Small intestine (tissue), 7 donors: ENCODE results near the gene ENTPD5. TPM values are rescaled to one million over a fixed set of nuclear protein-coding genes. Genes with fewer than 3 reads are reported as not detected.
"Not testable (repeated sequence)": the region's sequence is repeated elsewhere in the genome, so short reads cannot be mapped to it uniquely, and the experiment has no call there.

Source experiments
- DNase-seq, 2 donors: peaks; one replicate each; pipeline versions ENCODE4 v3.0.0 to v3.0.0-alpha.2; 2013
- FAIRE-seq: peaks from 2 replicates; lab custom pipeline; 2012; peaks lifted over from hg19 to GRCh38; lab: Jason Lieb, UNC
- H3K27ac ChIP-seq, 3 donors: one replicate each; pipeline ENCODE4 v1.5.1; 2013; ENCODE audit warnings: low read length in 2 of 3, mild to moderate bottlenecking in 2 of 3, control low read depth in 1 of 3, inconsistent platforms in 1 of 3, low read depth in 1 of 3, moderate library complexity in 1 of 3
- H3K27me3 ChIP-seq, 3 donors: one replicate each; pipeline ENCODE4 v1.6.1; 2013; ENCODE audit warnings: low read length in 3 of 3, inconsistent platforms in 1 of 3; ENCODE audit not compliant: control insufficient read depth in 3 of 3, insufficient read depth in 3 of 3
- H3K36me3 ChIP-seq, 3 donors: one replicate each; pipeline ENCODE4 v1.6.1; 2013; ENCODE audit warnings: low read length in 3 of 3, inconsistent platforms in 1 of 3, low read depth in 1 of 3, mild to moderate bottlenecking in 1 of 3, moderate library complexity in 1 of 3; ENCODE audit not compliant: control insufficient read depth in 3 of 3, insufficient read depth in 2 of 3
- H3K4me1 ChIP-seq, 3 donors: one replicate each; pipeline ENCODE4 v1.6.1; 2013; ENCODE audit warnings: low read length in 2 of 3, inconsistent platforms in 1 of 3, low read depth in 1 of 3, mild to moderate bottlenecking in 1 of 3, moderate library complexity in 1 of 3; ENCODE audit not compliant: control insufficient read depth in 3 of 3, insufficient read depth in 2 of 3
- H3K4me3 ChIP-seq, 3 donors: one replicate each; pipeline ENCODE4 v1.5.1; 2013; ENCODE audit warnings: low read length in 3 of 3, control low read depth in 1 of 3, inconsistent platforms in 1 of 3, low read depth in 1 of 3, mild to moderate bottlenecking in 1 of 3, moderate library complexity in 1 of 3
- H3K9me3 ChIP-seq, 2 donors: one replicate each; pipeline ENCODE4 v1.6.1; 2013; ENCODE audit warnings: low read depth in 1 of 2, low read length in 1 of 2; ENCODE audit not compliant: control insufficient read depth in 2 of 2, insufficient read depth in 1 of 2
- WGBS, 3 donors: extraction: QIAGEN DNeasy Blood & Tissue Kit; methylation state at CpG; one replicate each; pipeline ENCODE4 v1.1.7; 2013; 5-methylcytosine and 5-hydroxymethylcytosine counted together
- polyA plus RNA-seq, 4 donors: library from polyadenylated mRNA; stranded (reverse) in 3 of 4; unstranded in 1 of 4; fragments of 200-250 nt in 3 of 4; fragments of 120-200 nt in 1 of 4; gene quantifications; one replicate each; pipeline versions ENCODE4 v1.2.1 to v1.2.3, GENCODE V29; 2013
- donor health status: healthy with polysubstance abuse.
- donor health status: control.
- donor health status: control.
- donor health status: Bipolar disorder and iron deficiency.
- donor health status: healthy.

Gene ENTPD5
- polyA plus RNA-seq, 4 donors, result 17.4 to 85.8 (median 31.1) TPM

DNA sequence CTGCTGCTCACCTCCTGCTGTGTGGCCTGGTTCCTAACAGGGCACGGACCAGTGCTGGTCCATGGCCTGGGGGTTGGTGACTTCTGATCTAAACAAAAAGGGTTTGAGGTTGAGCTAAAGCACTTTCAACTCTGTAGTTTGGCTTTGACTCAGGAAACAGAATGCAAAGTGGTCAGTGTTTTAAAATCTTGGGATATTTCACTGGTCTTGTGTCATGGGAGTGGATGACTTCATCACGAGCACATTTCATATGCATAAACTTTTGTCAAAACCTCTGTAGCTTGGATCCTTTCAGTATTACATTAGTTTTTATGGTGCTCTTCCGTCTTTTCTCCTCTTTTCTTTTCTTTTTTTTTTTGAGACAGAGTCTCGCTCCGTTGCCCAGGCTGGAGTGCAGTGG lies 94.8 kb downstream of the ENTPD5 start:
- Histone ChIP-seq H3K27me3 (no peaks in the 10 kb centered on the region), H3K4me1 (no peaks in the 10 kb centered on the region), H3K9me3 (no peaks in the 10 kb centered on the region), H3K36me3 (peaks cover 21 to 38% (median 28%) of the 10 kb centered on the region in 3 donors), H3K4me3 (no peak overlapping the region), H3K27ac (no peak overlapping the region)
- WGBS, 3 donors, result 82 to 84% (median 83%) methylated on average over 5 of the region's 5 CpGs
- DNase-seq (no peak), FAIRE-seq (no peak)

DNA sequence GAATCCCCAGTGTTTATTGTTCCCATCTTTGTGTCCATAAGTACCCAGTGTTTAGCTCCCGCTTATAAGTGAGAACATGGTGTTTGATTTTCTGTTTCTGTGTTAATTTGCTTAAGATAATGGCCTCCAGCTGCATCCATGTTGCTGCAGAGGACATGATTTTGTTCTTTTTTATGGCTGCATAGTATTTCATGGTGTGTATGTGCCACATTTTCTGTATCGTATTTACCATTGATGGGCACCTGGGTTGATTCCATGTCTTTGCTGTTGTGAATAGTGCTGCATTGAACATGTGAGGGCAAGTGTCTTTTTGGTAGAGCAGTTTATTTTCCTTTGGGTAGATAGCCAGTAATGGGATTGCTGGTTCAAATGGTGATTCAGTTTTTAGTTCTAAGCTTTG lies 99.6 kb downstream of the ENTPD5 start:
- WGBS, 3 donors, result 93 to 100% (median 98%) methylated on average over 2 of the region's 2 CpGs

DNA sequence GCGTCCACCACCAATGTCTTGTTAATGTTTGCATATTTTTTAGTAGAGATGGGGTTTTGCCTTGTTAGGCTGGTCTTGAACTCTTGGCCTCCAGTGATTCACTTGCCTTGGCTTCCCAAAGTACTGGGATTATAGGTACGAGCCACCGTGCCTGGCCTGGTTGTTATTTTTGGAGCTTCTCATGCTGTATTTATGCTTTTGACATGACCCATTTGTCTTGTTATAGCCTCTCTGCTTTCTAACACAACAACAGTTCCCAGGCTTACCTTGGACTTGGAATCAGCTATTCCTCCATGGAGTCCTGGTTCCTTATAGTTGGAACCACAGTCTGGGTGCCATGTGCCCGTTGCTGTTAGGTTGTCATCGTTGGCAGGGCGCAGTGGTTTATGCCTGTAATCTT lies 102.8 kb downstream of the ENTPD5 start:
- no peaks in the 10 kb centered on the region for H3K9me3 ChIP-seq
- DNase-seq, result no peak
- no peak for FAIRE-seq
- peaks cover 9 to 46% (median 10%) of the 10 kb centered on the region in 3 donors for H3K36me3 ChIP-seq
- 88 to 95% (median 88%) methylated on average over 6 of the region's 6 CpGs for WGBS, 3 donors
- no peaks in the 10 kb centered on the region for H3K4me1 ChIP-seq
- no peak overlapping the region for H3K4me3 ChIP-seq
- no peak overlapping the region for H3K27ac ChIP-seq
- H3K27me3 ChIP-seq, result no peaks in the 10 kb centered on the region

More for the DNA sequence above, 99.6 kb downstream of the ENTPD5 start:
- H3K36me3 ChIP-seq, result peaks cover 16 to 38% (median 24%) of the 10 kb centered on the region in 3 donors
- not testable (repeated sequence) for H3K9me3 ChIP-seq, H3K4me1 ChIP-seq, H3K27me3 ChIP-seq, DNase-seq, H3K27ac ChIP-seq, FAIRE-seq, H3K4me3 ChIP-seq

DNA sequence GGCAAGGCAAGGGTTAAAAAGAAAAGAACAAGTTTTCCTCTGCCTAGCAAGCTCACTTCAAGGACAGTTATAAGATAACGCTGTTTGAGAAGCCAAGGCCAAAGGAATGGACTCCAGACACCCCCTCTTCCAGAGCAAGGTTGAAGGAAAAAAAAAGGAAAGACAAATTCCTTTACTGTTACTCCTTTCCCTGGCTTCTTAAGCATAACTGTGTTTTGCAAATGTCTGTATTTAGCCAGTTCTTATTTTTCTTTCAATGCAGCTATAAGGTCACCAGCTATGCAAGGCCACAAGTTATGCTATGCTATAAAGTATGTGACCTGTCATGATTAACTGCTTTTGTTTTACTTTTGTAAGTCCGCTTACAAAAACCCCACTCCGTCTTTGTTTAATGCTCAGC lies 105.8 kb downstream of the ENTPD5 start:
- WGBS, 3 donors, result 81 to 85% (median 81%) methylated on average over 3 of the region's 3 CpGs
- no peaks in the 10 kb centered on the region for H3K9me3 ChIP-seq
- no peak overlapping the region for H3K4me3 ChIP-seq
- DNase-seq (no peak), FAIRE-seq (no peak)
- no peak overlapping the region for H3K27ac ChIP-seq
- no peaks in the 10 kb centered on the region for H3K4me1 ChIP-seq
- no peaks in the 10 kb centered on the region for H3K27me3 ChIP-seq
- peaks cover 13 to 39% (median 15%) of the 10 kb centered on the region in 3 donors for H3K36me3 ChIP-seq

DNA sequence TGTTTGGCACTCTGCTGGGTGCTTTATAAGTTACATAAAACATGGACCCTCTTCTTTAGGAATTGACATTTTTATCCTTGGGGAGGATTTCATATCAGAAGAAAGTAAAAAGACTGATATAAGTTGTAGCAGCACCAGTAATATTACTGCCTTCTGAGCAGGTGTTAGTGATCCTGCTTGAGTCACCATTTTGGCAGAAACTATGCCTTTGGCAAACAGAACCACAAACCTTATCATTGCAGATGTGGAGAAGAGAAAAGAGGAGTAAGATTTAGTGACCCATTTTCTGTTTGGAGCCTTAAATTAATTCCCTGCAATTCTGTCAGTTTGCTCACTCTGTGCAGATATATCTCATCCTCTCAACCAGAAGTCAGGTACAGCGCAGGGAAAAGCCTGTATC lies 109.4 kb downstream of the ENTPD5 start:
- H3K4me1 ChIP-seq, result no peaks in the 10 kb centered on the region
- 100% methylated on average over 1 of the region's 1 CpG for WGBS, 3 donors
- H3K9me3 ChIP-seq, result no peaks in the 10 kb centered on the region
- H3K27me3 ChIP-seq, result no peaks in the 10 kb centered on the region
- peaks cover 18 to 41% (median 26%) of the 10 kb centered on the region in 3 donors for H3K36me3 ChIP-seq
- no peak overlapping the region for H3K27ac ChIP-seq
- FAIRE-seq (no peak), DNase-seq (no peak)
- H3K4me3 ChIP-seq, result no peak overlapping the region

Other genes with a start within 250 kb of the ENTPD5 start
- gene PTGR2, start 167.5 kb downstream of the ENTPD5 start, polyA plus RNA-seq, result 10 to 100 TPM in 3 of 4 donors, 1 to 10 TPM in 1; 8.2 to 15.7 (median 13.4) TPM
- gene ZNF410, start 132.4 kb downstream of the ENTPD5 start, polyA plus RNA-seq, result 10 to 100 TPM; 30.7 to 50.1 (median 36.7) TPM
- gene FAM161B, start 69.2 kb downstream of the ENTPD5 start, polyA plus RNA-seq, result 1 to 10 TPM; 2.0 to 5.1 (median 3.1) TPM
- 10 to 100 TPM in 3 of 4 donors, 1 to 10 TPM in 1; 10.0 to 23.3 (median 18.8) TPM for gene COQ6, start 69.0 kb downstream of the ENTPD5 start, polyA plus RNA-seq
- gene BBOF1, start 61 bp upstream of the ENTPD5 start, polyA plus RNA-seq, result 1 to 10 TPM in 3 of 4 donors, under 1 TPM in 1; 0.89 to 5.1 (median 1.9) TPM
- 10 to 100 TPM; 15.8 to 56.4 (median 30.5) TPM for gene ALDH6A1, start 65.2 kb upstream of the ENTPD5 start, polyA plus RNA-seq
- 10 to 100 TPM in 3 of 4 donors, 1 to 10 TPM in 1; 6.1 to 22.1 (median 11.1) TPM for gene LIN52, start 65.7 kb upstream of the ENTPD5 start, polyA plus RNA-seq
- not detected for gene VSX2, start 220.2 kb upstream of the ENTPD5 start, polyA plus RNA-seq